GM23338 (cell line): ENCODE data around the gene PAX2.

Experiments
- CTCF ChIP-seq, 2 experiments: fragments of 200-600 bp in 1 of 2; sonication (generic) in 1 of 2; conservative IDR thresholded peaks; 2 replicates each; pipeline versions ENCODE4 v1.5.1 to v1.6.1; 2016 to 2017; ENCODE audit warnings: antibody characterized with exemption in 2 of 2, low read depth in 2 of 2, mild to moderate bottlenecking in 2 of 2, moderate library complexity in 1 of 2
- EZH2 ChIP-seq: fragments of 200-600 bp; sonication (generic); IDR thresholded peaks from one replicate; pipeline ENCODE4 v1.8.0; 2017; ENCODE audit warnings: antibody characterized with exemption, mild to moderate bottlenecking, low read depth; ENCODE audit not compliant: unreplicated experiment

GRCh38 chr10:100858261-100858660 is 112.9 kb downstream of the PAX2 start:
- no peak for TF ChIP-seq CTCF (conservative IDR thresholded peaks at IDR 0.05; ENCODE audit: low read depth in 2 of 2)
- no peak for TF ChIP-seq EZH2
